CD14-positive monocyte (primary cell): Measurements from ENCODE around the gene ZNF562. TPM values are rescaled to one million over a fixed set of nuclear protein-coding genes. Genes with fewer than 3 reads are reported as not detected.
A peak's percentile ranks its signal among the peaks of the same experiment; 100 is the strongest.

Source experiments
- DNase-seq, 3 donors: peaks; one replicate each; pipeline ENCODE4 v3.0.0-alpha.2; 2011 to 2022
- H2AFZ ChIP-seq: 2 replicates; pipeline ENCODE4 v1.6.0; 2012; ENCODE audit warnings: mild to moderate bottlenecking, low read depth, low read length, inconsistent platforms; ENCODE audit not compliant: insufficient read depth, poor library complexity, severe bottlenecking
- H3K27ac ChIP-seq, 2 donors: 1 replicate in 1 of 2; 2 replicates in 1 of 2; pipeline ENCODE4 v1.5.1; 2012 to 2013; ENCODE audit warnings: low read length in 2 of 2, control low read depth in 1 of 2, inconsistent platforms in 1 of 2, low read depth in 1 of 2, mild to moderate bottlenecking in 1 of 2
- H3K27me3 ChIP-seq, 2 donors: one replicate each; pipeline versions ENCODE4 v1.6.0 to v1.6.1; 2011 to 2013; ENCODE audit warnings: low read length in 2 of 2; ENCODE audit not compliant: control insufficient read depth in 2 of 2, insufficient read depth in 2 of 2
- H3K36me3 ChIP-seq, 2 donors: replicated peaks in 1 of 2; 1 replicate in 1 of 2; 2 replicates in 1 of 2; pipeline versions ENCODE4 v1.5.1 to v1.6.1; 2012 to 2013; ENCODE audit warnings: low read length in 2 of 2, control low read depth in 1 of 2, inconsistent platforms in 1 of 2, mild to moderate bottlenecking in 1 of 2; ENCODE audit not compliant: insufficient read depth in 2 of 2, control insufficient read depth in 1 of 2
- H3K4me1 ChIP-seq, 2 donors: 1 replicate in 1 of 2; 2 replicates in 1 of 2; pipeline versions ENCODE4 v1.5.1 to v1.6.1; 2012 to 2013; ENCODE audit warnings: low read length in 2 of 2, control low read depth in 1 of 2, inconsistent platforms in 1 of 2, mild to moderate bottlenecking in 1 of 2, moderate library complexity in 1 of 2; ENCODE audit not compliant: insufficient read depth in 2 of 2, control insufficient read depth in 1 of 2
- H3K4me2 ChIP-seq: replicated peaks from 2 replicates; pipeline ENCODE3; 2012; ENCODE audit warnings: low read length, moderate library complexity, mild to moderate bottlenecking; ENCODE audit not compliant: poor library complexity, severe bottlenecking; ENCODE audit errors: extremely low read depth
- H3K4me3 ChIP-seq, 3 experiments: fragments of 200-600 bp in 1 of 3; sonication (generic) in 1 of 3; replicated peaks in 1 of 3; 1 replicate in 2 of 3; 2 replicates in 1 of 3; pipeline ENCODE4 v1.5.1; 2011 to 2013; ENCODE audit warnings: low read length in 3 of 3, mild to moderate bottlenecking in 3 of 3, control low read depth in 2 of 3, low read depth in 2 of 3, inconsistent platforms in 1 of 3, moderate library complexity in 1 of 3
- H3K79me2 ChIP-seq: 2 replicates; pipeline ENCODE4 v1.6.0; 2012; ENCODE audit warnings: mild to moderate bottlenecking, control low read depth, inconsistent platforms, low read length, moderate library complexity; ENCODE audit not compliant: insufficient read depth
- H3K9ac ChIP-seq: 2 replicates; pipeline ENCODE4 v1.6.0; 2017; ENCODE audit warnings: low read length, mild to moderate bottlenecking; ENCODE audit not compliant: insufficient read depth, poor library complexity, severe bottlenecking
- H3K9me3 ChIP-seq, 2 donors: replicated peaks in 1 of 2; 1 replicate in 1 of 2; 2 replicates in 1 of 2; pipeline versions ENCODE4 v1.5.1 to v1.6.1; 2012 to 2013; ENCODE audit warnings: low read length in 2 of 2, control low read depth in 1 of 2; ENCODE audit not compliant: control insufficient read depth in 1 of 2, insufficient read depth in 1 of 2
- H4K20me1 ChIP-seq: 2 replicates; pipeline ENCODE4 v1.6.0; 2012; ENCODE audit warnings: mild to moderate bottlenecking, low read length, control low read depth, moderate library complexity; ENCODE audit not compliant: insufficient read depth
- H3K27ac Mint-ChIP-seq, 7 donors: one replicate each; pipeline ENCODE4 v1.8.0; 2020; ENCODE audit warnings: mild to moderate bottlenecking in 7 of 7, mixed read lengths in 7 of 7, moderate library complexity in 6 of 7, inconsistent platforms in 2 of 7
- H3K27me3 Mint-ChIP-seq, 3 donors: one replicate each; pipeline ENCODE4 v1.8.0; 2021 to 2022; ENCODE audit warnings: low read depth in 3 of 3, mild to moderate bottlenecking in 3 of 3, mixed read lengths in 3 of 3, moderate library complexity in 3 of 3, inconsistent platforms in 1 of 3
- H3K36me3 Mint-ChIP-seq, 2 donors: one replicate each; pipeline ENCODE4 v1.8.0; 2020; ENCODE audit warnings: mixed read lengths in 2 of 2, inconsistent platforms in 1 of 2, mild to moderate bottlenecking in 1 of 2
- H3K4me1 Mint-ChIP-seq: one replicate; pipeline ENCODE4 v1.8.0; 2020; ENCODE audit warnings: mild to moderate bottlenecking, mixed read lengths
- H3K4me3 Mint-ChIP-seq, 2 donors: one replicate each; pipeline ENCODE4 v1.8.0; 2020; ENCODE audit warnings: mild to moderate bottlenecking in 2 of 2, mixed read lengths in 2 of 2, moderate library complexity in 1 of 2
- H3K9me3 Mint-ChIP-seq, 7 donors: one replicate each; pipeline ENCODE4 v1.8.0; 2020 to 2022; ENCODE audit warnings: mixed read lengths in 7 of 7, mild to moderate bottlenecking in 6 of 7, moderate library complexity in 6 of 7, inconsistent platforms in 2 of 7
- CTCF ChIP-seq: fragments of 200-600 bp; IDR thresholded peaks from one replicate; pipeline ENCODE4 v1.8.0; 2022; ENCODE audit warnings: antibody characterized with exemption, mild to moderate bottlenecking
- WGBS: methylation state at CpG from one replicate; pipeline ENCODE4 v1.1.5; 2013; ENCODE audit warnings: missing lambda C conversion rate; ENCODE audit not compliant: insufficient coverage; 5-methylcytosine and 5-hydroxymethylcytosine counted together
- intact Hi-C, 2 donors: fragments of 100-400 bp; cut with micrococcal nuclease; formaldehyde crosslinking; loops; one replicate each; pipeline versions ENCODE4 v1.15.0 to v1.15.1; 2023
- polyA plus RNA-seq, 3 donors: library from polyadenylated mRNA; depleted of rRNA in 1 of 3; unstranded in 2 of 3; stranded (reverse) in 1 of 3; fragments of 300-500 nt in 2 of 3; fragments of >200 nt in 1 of 3; fragmentation: Illumina TruSeq in 2 of 3; gene quantifications; 1 replicate in 2 of 3; 2 replicates in 1 of 3; pipeline ENCODE4 v1.2.3, GENCODE V29; 2012 to 2021

Gene ZNF562
- polyA plus RNA-seq, 3 donors, result 3.3 to 7.9 (median 5.1) TPM

GRCh38 chr19:9721861-9722260 lies 47.0 kb upstream of the ZNF562 start:
- Histone ChIP-seq H3K9me3 (peaks cover 5 to 11% of the 10 kb centered on the region in 2 donors), H3K4me1 (peaks cover 4 to 17% of the 10 kb centered on the region in 2 donors), H4K20me1 (no peaks in the 10 kb centered on the region), H3K4me2 (peak overlapping the region; percentile 65), H3K9ac (peak overlapping the region; percentile 53), H3K4me3 (peak overlapping the region in 2 of 3 experiments; percentile 58 to 69), H3K36me3 (no peaks in the 10 kb centered on the region), H3K27me3 (no peaks in the 10 kb centered on the region), H3K27ac (peak overlapping the region in 1 of 2 donors; percentile 77), H2AFZ (peak overlapping the region; percentile 89), H3K79me2 (no peaks in the 10 kb centered on the region)
- no peak for TF ChIP-seq CTCF
- intact Hi-C loops, result no loop called here
- H3K27me3 Mint-ChIP-seq, result peaks cover 0 to 2% (median 0%) of the 10 kb centered on the region in 3 donors
- H3K4me1 Mint-ChIP-seq, result peaks cover 16% of the 10 kb centered on the region
- DNase-seq, result peak in 2 of 3 donors; percentile 2 to 12
- peak overlapping the region; percentile 82 to 97 for H3K4me3 Mint-ChIP-seq
- 25% methylated on average over 4 of the region's 6 CpGs for WGBS
- peak overlapping the region; percentile 68 to 93 (median 85) for H3K27ac Mint-ChIP-seq
- no peaks in the 10 kb centered on the region for H3K36me3 Mint-ChIP-seq
- H3K9me3 Mint-ChIP-seq, result peaks cover 3 to 33% (median 11%) of the 10 kb centered on the region in 7 donors

GRCh38 chr19:9720541-9720940 lies 45.6 kb upstream of the ZNF562 start:
- no peak overlapping the region for H3K4me3 Mint-ChIP-seq
- H3K36me3 ChIP-seq, result no peaks in the 10 kb centered on the region
- 95% methylated on average over 3 of the region's 4 CpGs for WGBS

More at GRCh38 chr19:9720541-9720940, 45.6 kb upstream of the ZNF562 start:
- H4K20me1 ChIP-seq, result no peaks in the 10 kb centered on the region
- Mint-ChIP-seq H3K36me3 (peaks cover 0 to 1% of the 10 kb centered on the region in 2 donors), H3K4me1 (peaks cover 16% of the 10 kb centered on the region), H3K27ac (peak overlapping the region in 1 of 7 donors; percentile 6), H3K27me3 (no peaks in the 10 kb centered on the region), H3K9me3 (peaks cover 3 to 28% (median 11%) of the 10 kb centered on the region in 7 donors)
- H3K27ac ChIP-seq, result no peak overlapping the region
- H3K4me1 ChIP-seq, result peaks cover 4 to 17% of the 10 kb centered on the region in 2 donors
- H3K9ac ChIP-seq, result no peak overlapping the region
- no peak overlapping the region for H3K4me3 ChIP-seq
- no peak for DNase-seq
- no peak overlapping the region for H3K4me2 ChIP-seq
- H3K79me2 ChIP-seq, result no peaks in the 10 kb centered on the region
- H3K27me3 ChIP-seq, result no peaks in the 10 kb centered on the region
- H3K9me3 ChIP-seq, result peaks cover 5 to 9% of the 10 kb centered on the region in 2 donors
- no peak for TF ChIP-seq CTCF
- intact Hi-C loops, result no loop called here
- no peak overlapping the region for H2AFZ ChIP-seq
